HG03159 (cell line): ENCODE data around the gene PTPN14.

Experiments
- ATAC-seq: cut with Tn5 transposase; IDR thresholded peaks from one replicate; pipeline ENCODE4 v1.9.1; 2021; ENCODE audit warnings: mild to moderate bottlenecking, moderate library complexity; ENCODE audit not compliant: unreplicated experiment

Gene PTPN14

DNA sequence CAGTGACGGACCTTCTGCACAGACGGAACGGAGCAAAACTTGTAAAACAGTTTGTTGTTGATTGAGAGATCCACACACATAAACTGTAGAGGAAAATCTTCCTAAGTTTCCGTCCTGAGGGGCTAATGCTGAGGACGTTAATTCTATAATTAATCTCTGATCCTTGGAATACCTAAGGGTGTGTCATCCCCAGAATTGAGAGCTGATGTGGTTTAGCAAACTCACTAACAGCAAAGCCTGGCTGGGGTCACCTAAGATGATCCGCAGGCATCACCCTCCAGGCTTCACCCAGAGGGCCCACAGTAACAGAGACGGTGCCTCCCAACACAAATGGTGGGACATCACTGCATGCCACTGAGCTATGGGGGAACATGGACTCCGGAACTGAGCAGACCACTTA, 172.9 kb downstream of the PTPN14 start:
- ATAC-seq = no peak

DNA sequence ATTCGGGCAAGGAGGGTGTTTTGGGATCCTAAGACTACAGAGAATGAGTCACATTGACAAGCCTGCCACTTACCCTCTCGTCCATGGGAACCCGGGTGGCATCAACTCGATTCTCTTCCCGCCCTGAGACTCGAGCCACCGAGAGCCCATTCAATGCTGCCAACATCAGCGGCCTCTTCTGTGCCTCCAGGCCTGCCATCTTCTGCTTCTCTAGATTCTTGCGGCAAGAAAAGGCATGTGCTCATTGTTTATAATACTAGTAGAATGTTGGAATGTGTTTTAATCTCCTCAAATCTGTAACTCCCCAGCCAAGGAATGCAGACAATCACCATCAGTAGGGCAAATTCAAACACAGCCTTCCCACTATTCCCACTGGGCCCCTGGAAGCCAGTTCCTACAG, 173.5 kb downstream of the PTPN14 start:
- ATAC-seq = no peak

DNA sequence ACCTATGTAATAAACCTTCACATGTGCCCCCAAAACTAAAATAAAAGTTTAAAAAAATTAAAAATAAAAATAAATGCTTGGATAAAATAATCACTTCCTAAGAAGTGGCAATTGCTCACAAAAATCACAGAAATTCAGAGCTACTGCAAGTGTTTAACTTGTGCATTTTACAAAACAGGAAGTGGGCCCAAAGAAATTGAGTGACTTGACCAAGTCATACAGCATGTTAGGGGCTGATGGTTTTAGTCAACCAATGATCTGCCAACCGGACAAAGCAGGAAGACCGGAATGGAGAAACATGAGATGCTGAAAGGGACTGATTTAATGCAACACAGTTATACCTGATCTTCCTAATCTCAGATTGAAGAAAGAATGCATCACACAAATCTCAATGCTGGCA, 173.9 kb downstream of the PTPN14 start:
- ATAC-seq = no peak

DNA sequence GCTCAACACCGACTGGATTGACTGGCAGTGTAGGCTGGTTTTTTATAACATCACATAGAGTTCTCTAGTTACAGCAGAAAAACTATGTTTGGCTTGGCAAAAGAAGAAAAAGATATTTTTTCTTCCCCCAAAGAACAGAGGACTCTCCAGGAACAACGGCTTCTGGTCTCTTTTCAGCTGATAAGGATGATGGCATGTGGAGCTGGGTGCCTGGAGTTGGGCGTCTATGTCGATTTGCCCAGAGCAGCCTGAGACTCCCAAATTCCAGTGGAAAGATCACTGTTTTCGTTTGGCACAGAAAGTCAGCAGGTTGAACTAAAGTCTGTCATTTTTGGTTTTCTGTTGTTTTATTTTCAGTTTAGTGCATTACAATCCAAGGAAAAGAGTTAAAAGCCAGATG, 179.3 kb downstream of the PTPN14 start:
- ATAC-seq = no peak

DNA sequence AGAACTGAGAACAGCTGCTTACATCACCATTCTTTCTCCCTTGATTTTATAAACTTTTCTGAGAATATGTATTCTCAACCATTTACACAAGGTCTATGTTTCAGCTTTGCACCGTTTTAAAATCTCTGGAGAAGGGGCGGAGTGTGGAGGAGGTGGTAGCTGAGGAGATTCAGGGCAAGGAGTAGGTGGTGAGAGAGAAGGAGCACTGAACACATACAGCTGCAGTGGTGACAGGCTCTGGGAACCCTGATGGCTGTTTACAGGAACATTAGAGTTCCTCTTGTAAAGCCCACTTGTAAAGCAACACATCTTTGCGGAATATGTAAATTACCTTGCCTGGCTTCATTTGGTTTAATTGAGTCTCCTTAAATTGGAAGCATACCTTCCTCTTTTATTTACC, 180.8 kb downstream of the PTPN14 start:
- ATAC-seq = no peak

DNA sequence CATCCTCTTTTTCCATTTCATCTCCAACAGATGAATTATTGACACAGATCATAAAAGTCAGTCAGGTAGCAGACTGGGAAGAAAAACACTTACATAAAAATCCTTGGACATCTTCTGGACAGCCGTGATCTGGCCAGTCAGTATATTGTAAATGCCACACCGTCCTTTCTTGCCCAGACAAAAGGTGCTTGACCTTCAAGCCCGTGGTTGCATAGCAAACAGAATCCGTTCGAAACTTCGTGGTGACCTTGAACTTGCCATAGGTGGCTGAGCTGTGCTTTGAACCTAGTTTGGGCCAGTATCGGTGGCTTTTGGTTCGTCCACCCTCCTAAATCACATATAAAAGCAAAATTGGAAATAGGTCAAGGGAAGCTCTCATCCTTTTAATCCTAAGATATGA, 182.0 kb downstream of the PTPN14 start:
- no peak for ATAC-seq

DNA sequence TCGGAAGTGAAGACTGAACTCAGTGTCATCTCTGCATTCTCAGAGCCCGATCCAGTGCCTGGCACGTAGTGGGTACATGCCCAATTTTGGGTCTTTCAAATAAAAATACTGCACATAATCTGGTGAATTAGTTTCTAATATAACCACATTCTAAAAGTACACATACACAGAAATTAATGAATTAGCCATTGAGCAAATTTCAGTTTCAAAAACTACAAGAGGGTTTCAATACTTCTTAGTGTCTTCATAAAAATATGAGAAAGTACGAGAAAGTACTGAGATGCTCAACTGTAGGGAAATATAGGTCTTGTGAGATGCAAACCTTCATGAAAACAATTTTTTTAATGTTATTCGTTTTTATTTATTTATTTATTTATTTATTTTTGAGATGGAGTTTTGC, 183.6 kb downstream of the PTPN14 start:
- ATAC-seq = no peak

DNA sequence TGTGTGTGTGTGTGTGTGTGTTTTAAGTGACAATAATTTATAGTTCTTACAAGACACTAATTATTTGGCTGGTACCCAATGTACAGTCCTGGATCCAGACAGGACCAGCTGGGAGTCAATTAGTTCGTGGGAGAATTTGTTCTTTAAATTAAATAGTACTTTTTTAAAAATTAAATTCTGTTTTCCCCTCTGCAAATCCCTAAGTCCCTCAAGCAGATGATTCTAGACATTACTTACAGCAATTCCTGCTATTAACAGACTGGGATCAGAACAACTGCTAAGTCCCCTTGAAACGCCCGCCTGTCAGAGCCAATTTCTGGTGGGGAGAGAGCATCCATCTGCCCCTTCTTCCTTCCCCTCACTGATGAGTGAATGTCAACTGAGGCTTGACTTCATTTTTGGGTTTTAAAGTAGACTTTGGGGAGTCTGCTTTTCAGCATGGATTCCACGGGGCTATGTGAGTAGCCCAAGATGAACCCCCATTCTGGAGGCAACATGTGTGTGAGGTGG, 186.6 kb downstream of the PTPN14 start:
- no peak for ATAC-seq

DNA sequence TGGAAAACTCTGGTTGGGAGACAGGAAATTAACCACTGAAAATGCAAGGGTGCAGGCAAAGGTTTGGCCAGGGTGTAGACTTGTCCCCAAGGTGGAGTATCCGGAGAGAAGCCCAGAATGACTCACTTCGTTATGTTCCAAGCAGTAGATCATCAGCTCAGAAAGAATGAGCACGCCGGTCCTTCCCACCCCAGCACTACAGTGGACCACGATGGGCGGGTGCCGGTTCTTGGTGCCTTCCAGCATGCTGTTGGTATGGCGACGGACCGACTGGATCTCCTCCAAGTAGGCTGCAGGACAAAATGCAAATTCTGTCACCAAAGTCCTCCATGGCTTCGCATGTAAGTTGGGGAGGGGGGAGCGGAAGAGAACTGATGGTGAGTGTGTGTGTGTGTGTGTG, 187.0 kb downstream of the PTPN14 start:
- no peak for ATAC-seq

DNA sequence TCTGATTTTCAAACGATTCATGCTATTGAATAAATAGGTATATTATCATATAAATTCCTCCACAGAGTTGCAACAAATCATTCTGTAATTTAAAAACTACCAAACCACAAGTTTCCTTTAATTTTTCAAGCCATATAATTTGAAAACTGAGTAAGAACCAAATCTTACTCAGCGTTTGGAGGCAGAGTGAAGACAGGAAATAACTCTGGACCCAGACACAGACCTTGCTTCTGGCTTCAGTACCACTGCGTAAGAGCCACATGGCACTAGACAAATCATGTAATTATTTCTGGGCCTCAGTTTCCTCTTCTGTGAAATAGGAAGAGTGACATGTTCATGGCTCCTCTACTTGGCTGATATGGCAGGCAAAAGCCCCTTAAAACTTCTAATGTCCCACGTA, 188.0 kb downstream of the PTPN14 start:
- no peak for ATAC-seq

DNA sequence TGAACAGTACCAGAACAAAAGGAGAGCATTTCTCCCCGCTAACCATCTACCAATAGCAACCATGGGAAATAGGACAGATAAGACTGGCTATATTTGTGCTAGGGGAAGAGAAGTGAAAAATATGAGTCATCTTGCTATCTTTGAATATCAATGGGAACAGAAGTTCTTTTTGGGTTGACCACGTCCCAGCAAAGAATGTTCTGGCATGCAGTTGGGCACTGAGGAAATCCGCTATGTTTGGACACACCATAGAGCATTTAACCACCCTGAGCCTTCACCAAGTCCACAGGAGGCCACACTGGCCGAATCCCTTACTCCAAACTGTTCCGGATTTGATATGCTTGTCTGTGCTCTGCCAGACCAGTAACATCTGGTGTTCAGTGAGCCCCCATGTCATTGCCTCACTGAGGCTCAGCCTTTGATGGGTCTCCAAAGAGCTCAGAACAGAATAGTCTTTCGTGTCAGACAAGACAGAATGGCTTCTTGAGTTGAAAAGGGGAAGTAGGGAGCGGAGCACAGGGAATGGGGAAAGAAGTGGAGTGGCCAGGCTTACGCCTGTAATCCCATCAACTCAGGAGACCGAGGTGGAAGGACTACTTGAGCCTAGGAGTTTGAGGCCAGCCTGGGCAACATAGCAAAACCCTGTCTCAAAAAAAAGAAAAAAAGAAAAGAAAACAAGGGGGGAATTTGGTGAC, 189.1 kb downstream of the PTPN14 start:
- ATAC-seq = no peak

DNA sequence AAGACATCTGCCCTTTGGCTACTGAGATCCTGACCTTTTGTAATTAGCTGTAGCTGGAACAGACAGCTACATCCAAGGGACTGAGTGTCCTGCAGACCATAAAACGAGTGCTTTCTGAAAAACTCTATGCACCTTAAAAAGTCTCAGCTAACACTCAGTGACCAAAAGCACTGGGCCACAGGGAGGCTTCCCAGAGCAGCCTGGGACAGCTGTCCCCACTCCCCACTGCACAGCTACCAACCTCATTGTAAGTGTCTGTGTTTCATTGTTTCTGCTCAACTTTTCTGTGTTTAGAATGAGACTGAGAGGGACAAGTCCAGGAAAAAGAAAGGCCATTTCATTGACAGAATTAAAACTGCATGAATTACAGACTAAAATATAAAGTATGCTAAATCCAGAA, 189.8 kb downstream of the PTPN14 start:
- no peak for ATAC-seq

DNA sequence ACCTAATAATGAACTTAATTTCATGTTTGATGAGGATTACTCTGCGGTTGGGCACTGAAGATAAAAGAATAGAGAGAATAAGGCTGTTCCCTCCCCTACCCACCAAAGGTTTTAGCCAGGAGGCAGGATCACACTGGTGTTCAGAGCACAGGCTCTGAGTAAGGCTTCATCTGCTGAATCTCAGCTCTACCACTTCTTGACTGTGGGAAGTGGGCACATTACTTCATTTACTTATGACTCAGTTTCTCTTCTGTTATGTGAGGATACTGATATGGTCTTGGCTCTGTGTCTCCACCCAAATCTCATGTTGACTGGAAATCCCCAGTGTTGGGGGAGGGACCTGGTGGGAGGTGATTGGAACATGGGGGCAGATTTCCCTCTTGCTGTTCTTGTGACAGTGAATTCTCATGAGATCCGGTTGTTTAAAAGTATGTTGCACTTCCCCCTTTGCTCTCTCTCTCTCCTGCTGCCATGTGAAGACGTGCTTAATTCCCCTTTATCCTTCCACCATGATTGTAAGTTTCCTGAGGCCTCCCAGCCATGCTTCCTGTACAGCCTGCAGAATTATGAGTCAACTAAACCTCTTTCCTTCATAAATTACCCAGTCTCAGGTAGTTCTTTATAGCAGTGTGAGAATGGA, 190.8 kb downstream of the PTPN14 start:
- no peak for ATAC-seq

DNA sequence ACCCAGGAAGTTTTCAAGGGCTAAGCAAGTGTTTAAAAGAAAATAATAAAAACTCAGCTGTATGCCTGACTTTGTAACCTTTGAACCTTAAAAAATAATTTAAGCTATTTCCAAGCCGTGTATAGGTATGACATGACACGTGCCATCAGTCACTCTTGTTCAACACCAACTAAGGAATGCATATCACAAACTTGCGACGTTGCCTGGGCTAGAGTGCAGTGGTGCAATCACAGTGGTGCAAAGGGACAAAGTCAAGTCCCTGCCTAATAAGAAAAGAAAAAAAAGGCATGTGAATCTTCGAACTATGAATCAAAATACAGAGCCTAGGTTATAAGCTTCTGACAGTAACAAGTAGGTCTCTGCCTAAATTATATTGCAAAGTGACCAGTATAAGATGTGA, 191.3 kb downstream of the PTPN14 start:
- ATAC-seq = no peak

DNA sequence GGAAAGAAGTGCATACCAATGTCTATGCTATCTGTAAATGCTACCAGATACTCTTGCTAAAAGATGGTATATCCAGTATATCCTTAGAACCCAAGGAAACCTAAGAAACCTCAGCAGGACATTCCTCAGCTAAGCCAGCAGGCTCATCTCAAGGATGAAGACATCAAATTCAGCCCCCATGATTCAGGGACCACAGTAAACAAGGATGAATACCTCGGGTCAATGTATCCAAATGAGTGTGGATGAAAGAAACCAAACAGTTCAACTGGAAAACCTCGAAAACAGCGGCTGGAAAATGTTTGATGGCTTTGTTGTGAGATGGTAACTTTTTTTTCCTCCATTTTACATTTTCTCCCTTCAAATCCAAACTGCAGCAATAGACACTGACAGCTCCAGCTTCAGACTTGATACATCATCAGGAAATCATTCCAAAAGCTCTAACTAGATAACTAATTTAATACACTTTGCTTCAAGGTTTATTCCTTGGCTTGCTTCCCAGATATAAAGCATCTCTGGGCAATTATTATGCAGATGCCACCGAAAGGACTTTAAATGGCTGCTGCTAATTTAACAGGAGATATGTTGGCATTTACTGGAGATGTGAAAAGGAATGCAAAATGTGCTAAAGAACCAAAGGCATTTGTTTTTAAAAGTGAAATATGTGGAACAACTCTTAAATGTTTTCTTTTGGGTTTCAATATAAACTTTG, 196.8 kb downstream of the PTPN14 start:
- ATAC-seq = no peak

DNA sequence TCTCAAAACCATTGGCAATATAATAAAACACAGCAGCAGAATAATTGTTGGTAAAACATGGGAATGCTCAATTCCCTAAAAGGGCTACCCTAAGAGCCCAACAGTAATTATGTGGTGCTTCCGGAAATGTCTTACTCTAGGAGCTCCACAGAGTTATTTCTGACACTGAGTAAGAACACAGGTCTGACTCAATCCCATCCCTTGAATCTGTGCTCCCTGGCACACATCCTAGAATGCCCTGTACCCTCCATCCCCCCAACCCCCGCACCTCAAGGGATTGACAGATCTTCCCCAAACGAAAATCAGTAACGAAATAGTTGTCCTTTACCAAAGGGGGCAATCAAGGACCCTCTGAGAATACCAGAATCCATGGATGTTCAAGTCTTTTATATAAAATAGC, 198.6 kb downstream of the PTPN14 start:
- no peak for ATAC-seq

DNA sequence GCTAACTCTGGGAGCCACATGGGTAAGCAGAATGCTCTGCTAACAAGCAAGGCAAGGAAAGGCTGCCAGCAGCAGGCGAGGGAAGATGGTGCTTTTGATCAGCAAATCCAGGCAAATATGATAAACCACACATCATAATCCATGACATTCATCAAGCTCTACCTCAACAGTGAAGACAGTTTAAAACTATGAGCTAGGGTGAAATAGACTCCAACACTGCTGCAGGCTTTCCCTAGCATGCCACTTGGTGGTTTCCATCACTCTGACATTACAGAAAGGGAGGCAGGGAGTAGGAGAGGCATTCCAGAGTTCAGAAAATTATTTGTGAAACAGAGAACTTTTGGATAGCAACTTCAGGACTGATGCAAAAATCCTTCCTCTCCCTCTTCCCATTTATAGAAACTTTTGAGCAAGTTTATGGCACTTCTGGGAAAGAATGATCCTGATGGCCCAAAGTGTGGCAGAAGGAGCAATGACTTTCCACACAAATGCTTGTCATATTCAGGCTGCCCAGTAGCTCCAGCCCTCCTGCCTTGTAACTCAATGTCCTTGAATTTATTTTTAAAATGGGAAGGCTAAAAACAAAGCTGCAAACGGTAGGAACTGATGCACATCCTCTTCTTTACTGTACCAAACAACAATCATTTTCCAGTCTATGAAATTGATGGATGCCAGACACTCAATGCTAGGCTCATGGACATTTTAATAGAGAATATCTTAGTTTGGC, 199.7 kb downstream of the PTPN14 start:
- ATAC-seq = no peak

DNA sequence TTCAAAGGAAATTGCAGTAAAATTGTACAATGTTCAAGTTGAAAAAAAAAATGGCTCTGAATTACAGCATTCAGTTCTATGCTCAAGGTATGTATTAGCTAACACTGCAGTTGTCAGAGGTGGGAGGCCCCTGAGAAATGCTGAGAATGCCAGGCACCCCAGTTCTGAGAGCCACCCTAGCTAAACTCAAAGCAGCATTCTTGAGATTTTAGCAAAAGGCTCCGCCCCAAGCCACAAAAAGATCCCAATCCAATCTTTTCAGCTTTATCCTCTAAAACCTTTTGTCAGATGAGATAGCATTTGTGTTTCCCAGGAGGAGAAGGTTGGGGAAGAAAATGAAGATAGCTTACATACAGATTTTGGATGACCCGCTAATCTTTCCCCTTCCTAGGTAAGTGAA, 201.6 kb downstream of the PTPN14 start:
- no peak for ATAC-seq

DNA sequence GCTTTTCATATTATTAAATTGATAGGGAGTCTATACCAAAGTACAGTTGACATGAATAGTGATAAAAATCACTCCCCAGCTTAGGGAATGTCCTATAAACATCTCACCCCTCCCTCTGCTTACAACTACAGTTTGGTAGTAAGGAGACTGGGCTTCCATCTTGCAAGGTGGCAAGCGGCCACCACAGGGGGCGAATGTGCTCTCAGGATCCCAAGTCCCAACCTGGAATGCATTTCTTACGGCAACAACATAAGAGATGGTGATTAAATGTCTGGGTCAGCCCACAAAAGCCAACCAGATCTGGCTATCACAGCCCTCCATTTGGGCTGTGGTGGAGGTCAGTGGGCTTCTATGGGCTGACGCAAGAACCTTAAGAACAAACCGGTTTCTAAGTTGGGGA, 202.4 kb downstream of the PTPN14 start:
- ATAC-seq = no peak

DNA sequence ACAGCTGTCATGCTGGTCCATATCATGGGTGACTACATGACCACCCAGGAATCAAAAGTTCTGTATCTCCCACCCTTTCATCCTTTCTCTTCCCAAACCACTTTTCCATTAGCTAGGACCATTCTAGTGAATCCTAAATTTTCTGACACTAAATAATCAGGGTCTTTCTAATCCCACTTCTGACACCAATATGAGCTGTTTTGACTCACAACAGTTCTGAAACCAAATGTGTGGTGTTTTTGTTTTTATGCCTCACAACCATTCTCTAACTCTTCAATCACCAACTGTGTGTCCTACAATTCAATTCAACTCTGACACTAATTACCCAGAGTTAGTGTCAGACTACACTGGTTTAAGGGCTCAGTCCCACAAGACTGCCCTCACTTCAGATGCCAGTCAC, 206.5 kb downstream of the PTPN14 start:
- ATAC-seq = no peak

DNA sequence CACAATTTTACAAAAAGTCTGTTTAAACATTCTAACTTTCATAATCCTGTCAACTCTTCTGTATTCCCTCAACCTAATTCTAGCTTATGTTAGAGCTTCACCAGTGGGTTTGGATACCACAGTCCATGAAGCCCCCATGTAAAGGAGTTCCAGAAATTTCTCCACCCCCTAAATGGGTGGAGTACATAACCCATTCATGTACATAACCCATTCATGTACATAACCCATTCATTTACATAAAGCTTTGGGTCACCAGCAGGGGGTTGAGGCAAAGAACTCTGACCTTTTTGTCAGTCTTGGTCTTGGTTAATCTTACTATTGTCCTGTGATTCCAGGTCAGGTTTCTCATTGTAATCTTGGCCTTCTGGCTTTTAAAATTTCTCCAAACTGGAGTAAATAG, 208.9 kb downstream of the PTPN14 start:
- no peak for ATAC-seq

DNA sequence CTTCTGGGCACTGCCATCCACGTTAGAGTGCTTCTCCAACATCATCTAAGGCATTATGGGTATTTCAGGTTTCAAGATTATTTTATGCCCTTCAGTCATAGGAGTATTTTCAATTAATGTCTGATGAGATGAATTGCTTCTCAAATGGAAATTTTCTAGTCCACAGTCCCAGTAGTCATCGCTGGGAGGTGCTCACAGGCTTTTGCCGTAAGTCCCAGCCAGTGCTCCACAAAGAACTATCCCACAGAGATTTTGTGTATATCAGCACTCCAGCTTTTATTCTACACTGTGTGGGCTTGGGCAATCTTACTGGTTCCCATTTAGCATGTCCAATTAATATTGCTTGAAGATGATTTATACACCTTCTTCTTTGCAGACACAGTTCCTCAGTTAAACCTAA, 209.5 kb downstream of the PTPN14 start:
- no peak for ATAC-seq
